ENCODE results near the gene CHTF8. TPM values are rescaled to one million over a fixed set of nuclear protein-coding genes. Genes with fewer than 3 reads are reported as not detected.
A peak's percentile ranks its signal among the peaks of the same experiment; 100 is the strongest.

Gene CHTF8
- total RNA-seq, 2 donors from 2014 or later: 52.9 to 56.7 TPM

DNA sequence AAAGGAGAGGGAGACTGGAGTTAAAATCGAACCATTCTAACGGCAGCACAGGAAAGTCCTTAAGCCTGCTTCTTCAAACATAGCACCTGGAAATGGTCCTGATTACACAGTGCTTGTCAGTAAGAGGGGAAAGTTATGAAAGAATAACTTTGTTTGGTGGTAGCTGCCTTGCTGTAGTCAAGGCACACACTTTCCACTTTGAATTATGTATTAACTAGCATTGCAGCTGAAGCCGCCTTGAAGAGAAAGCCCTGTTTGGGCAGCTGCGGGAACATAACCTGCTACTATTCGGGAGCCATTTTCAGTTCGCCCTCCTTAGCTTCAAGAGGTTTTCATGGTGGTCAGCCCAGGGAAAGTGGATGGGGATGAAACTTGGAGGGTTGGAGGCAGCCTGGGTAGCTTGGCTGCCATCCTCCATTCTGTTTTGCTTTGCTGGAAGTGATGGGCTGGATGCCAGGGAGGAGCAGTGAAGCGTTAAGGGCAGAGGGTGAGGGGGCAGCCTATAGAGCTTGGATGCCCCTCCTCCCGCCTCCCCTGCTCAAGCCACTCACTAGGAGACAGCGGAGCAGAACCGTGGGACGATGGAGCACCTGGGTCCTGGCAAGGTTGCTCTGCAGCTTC is 32.2 kb downstream of the CHTF8 start:
- intact Hi-C loops (cut with DNase I): no loop called here
- no peak for ATAC-seq
- DNase-seq: no peak

- intact Hi-C loops (cut with DNase I): no loop called here
- DNase-seq (no peak), ATAC-seq (no peak)
These were observed 37.2 kb downstream of the CHTF8 start for GRCh38 chr16:69095193-69095592.

DNA sequence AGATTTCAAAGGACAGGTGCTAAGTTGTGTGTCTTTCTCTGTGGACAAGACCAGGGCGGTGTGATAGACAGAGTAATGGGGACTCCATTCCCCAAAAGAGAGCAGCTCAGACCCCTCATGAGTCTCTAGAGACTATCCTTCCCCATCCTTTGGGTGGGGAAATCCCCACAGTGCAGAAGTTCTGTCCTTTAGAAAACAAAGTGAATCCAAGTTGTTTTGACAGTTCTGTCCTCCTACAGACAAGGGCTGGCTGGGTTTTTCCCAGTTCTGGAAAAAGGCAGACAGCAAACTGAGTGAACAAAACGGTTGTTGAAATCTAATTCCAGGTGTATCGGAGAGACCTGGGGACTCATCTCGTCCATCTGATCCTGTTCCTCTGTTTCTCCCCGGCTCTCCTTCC is 37.9 kb downstream of the CHTF8 start:
- ATAC-seq (no peak), DNase-seq (no peak)
- intact Hi-C loops (cut with DNase I): no loop called here

DNA sequence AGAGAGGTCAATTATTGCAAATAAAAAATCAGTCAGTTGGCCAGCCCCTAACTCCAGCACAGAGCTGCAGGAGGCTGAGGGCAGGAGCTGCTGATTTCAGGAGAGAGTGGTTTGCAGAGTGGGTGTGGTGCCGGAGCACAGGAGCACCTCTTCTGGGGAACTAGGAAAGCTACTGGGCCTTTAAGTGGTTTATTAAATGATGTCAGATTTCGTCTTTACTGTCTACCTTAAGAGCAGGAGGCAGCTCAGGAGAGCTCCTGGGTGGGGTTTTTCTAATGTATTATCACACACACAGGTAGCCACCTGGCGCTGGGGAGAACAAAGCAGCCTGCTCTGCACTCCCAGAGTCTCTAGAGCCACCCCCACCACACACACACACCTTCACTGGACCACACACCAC is 38.4 kb downstream of the CHTF8 start:
- intact Hi-C loops (cut with DNase I): no loop called here
- no peak for ATAC-seq
- DNase-seq: no peak

- ATAC-seq (peak; percentile 43 to 59), DNase-seq (no peak)
- intact Hi-C loops (cut with DNase I): no loop called here
These were observed 43.1 kb downstream of the CHTF8 start for GRCh38 chr16:69089091-69089910.

- intact Hi-C loops (cut with DNase I): no loop called here
- no peak for ATAC-seq
- DNase-seq: no peak
These were observed 43.7 kb downstream of the CHTF8 start for GRCh38 chr16:69088684-69089083.

GRCh38 chr16:69087161-69087581 is 45.2 kb downstream of the CHTF8 start:
- DNase-seq (no peak), ATAC-seq (no peak)
- intact Hi-C loops (cut with DNase I): no loop called here

DNA sequence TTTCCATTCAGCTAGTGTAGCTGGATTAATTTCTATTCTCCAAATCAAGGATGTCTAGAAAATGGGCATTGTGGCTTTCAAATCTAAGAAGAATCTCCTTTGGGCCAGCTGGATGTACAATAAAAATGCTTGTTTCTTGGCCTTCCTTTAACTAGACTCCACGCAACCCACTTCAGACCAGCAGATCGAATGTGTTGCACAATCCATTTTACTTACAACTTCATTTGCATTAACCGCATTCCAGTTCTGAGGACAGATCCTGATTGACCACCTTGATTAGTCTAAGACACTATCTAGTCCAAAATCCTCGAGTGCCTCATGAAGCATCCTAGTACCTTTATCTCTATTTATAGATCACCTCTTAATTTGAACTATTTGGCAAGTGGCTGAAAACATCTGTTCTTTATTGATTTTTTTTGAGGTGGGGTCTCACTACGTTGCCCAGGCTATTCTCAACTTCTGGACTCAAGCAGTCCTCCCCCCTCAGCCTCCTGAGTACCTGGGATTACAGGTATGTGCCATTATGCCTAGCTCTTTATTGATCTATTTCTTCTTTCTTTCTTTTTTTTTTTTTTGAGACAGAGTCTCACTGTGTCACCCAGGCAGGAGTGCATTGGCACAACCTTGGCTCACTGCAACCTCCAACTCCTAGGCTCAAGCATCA is 47.2 kb downstream of the CHTF8 start:
- ATAC-seq (no peak), DNase-seq (no peak)
- intact Hi-C loops (cut with DNase I): no loop called here

DNA sequence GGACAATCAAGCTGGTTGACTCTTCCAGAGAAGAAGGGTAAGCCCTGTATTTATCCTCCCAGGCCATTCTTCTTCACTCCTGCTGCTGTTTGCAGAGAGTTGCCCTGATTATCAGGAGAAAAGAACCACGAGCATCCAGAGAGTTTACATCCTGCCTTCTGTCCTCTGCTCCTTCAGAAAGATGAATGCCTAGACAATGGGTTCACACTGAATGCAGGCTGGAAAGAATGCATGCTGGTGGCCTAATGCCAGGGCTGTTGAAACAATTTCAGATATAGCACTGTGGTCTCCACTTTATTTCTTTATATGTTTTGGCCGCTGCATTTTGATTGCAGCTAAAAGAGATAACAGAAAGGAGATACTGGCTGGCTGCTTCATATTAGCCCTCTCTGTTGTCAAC is 48.1 kb downstream of the CHTF8 start:
- intact Hi-C loops (cut with DNase I): no loop called here
- DNase-seq (no peak), ATAC-seq (peak in 1 of 2 donors; percentile 33)

DNA sequence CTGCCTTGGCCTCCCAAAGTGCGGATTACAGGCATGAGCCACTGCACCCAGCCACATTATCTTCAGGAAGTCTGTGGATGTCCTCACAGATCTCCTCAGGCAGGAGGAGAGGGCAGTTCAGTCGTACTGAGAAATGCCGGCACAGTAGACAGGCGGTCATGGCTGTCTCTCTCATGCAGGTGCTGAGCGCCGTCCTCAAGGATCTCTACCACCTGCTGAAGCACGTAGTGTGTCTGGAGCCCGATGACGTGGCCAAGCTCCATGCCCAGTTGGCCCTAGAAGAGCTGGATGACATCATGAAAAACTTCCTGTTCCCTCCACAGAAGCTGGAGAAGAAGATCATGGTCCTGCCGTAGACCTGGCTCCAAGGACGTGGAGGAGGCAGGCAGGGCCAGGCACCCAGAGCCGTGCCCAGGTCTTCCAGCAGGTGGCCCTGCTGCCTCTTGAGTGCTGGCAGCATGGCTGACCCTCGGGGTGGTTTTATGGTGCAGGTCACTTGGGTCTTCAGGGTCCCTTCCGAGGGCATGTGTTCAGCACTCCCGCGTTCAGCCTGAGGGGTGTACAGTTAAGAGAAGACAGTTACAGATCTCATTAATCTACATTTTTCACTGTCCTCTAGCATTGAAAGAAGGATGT is 49.0 kb downstream of the CHTF8 start:
- intact Hi-C loops (cut with DNase I): no loop called here
- no peak for ATAC-seq
- DNase-seq: no peak

DNA sequence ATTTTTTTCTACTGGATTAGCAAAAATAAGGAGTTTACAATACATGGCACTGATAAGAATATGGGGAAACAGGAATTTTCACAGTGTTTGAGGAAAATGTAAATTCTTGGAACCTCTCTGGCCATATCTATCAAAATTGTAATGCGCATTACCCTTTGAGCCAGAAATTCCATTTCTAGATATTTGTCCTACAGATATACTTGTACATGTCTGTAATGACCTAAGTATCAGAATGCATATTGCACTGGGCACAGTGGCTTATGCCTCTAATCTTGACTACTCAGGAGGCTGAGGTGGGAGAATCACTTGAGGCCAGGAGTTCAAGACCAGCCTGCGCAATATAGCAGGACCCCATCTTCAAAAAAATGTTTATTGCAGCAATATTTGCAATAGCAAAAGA is 52.7 kb downstream of the CHTF8 start:
- no peak for ATAC-seq
- intact Hi-C loops (cut with DNase I): no loop called here
- DNase-seq: no peak

DNA sequence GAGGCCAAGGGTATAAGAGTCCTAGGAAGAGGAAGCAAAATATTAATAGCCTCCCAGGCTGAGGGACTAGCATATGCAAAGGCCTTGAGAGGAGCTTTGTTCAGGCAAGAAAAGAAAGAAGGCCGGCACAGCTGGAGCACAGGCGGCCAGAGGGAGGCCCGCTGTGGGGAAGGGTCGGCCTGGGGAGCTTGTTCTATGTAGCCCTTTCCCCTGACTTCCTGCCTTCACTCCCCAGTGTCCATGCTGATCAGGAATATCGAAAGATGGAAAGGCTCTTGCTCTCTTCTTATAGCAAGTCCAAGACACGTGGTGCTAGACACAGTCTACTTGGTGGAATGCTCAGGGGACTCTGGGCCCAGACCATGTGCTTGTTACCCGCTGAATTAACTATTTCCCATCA is 54.3 kb downstream of the CHTF8 start:
- DNase-seq (no peak), ATAC-seq (no peak)
- intact Hi-C loops (cut with DNase I): no loop called here

GRCh38 chr16:69077251-69077650 is 55.1 kb downstream of the CHTF8 start:
- ATAC-seq (no peak), DNase-seq (no peak)
- intact Hi-C loops (cut with DNase I): no loop called here

GRCh38 chr16:69073181-69073702 is 59.1 kb downstream of the CHTF8 start:
- no peak for DNase-seq
- intact Hi-C loops (cut with DNase I): no loop called here
- no peak for ATAC-seq

DNA sequence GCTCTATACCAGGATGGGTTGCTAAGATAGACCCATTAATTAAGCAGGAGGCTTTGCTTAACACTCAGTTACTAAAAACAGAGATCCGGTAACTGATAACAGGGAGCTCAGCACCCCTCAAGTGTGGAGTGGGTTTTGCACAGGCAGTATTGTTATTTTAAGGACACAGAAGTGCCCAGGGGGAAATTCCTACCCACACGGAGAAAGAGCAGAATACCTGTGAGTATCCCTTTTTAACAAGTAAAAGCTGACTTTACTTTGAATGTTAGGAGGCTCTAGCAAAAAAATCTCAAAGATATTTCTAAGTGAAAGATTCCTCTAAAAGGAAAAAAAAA is 59.8 kb downstream of the CHTF8 start:
- ATAC-seq (no peak), DNase-seq (no peak)
- intact Hi-C loops (cut with DNase I): no loop called here

GRCh38 chr16:69071036-69071435 is 61.4 kb downstream of the CHTF8 start:
- intact Hi-C loops (cut with DNase I): no loop called here
- no peak for ATAC-seq
- no peak for DNase-seq

- DNase-seq (no peak), ATAC-seq (no peak)
- intact Hi-C loops (cut with DNase I): no loop called here
These were observed 62.9 kb downstream of the CHTF8 start for GRCh38 chr16:69069504-69069903.
